Measurements from ENCODE around the gene AFF4.
"Not testable (repeated sequence)": the region's sequence is repeated elsewhere in the genome, so short reads cannot be mapped to it uniquely, and the experiment has no call there.

Gene AFF4

GRCh38 chr5:132961123-132961815 is 2.2 kb downstream of the AFF4 start:
- in situ Hi-C loops (cut with MboI; ENCODE audit: low sequenced_read_pairs): not testable (repeated sequence)

GRCh38 chr5:132956166-132956799 is 7.2 kb downstream of the AFF4 start:
- in situ Hi-C loops (cut with MboI; ENCODE audit: low sequenced_read_pairs): not testable (repeated sequence)

- in situ Hi-C loops (cut with MboI; ENCODE audit: low sequenced_read_pairs): no loop called here
Measured at GRCh38 chr5:132953710-132954109, 9.7 kb downstream of the AFF4 start.

- in situ Hi-C loops (cut with MboI; ENCODE audit: low sequenced_read_pairs): no loop called here
Measured at GRCh38 chr5:132952829-132953228, 10.6 kb downstream of the AFF4 start.

GRCh38 chr5:132951897-132952296 is 11.5 kb downstream of the AFF4 start:
- in situ Hi-C loops (cut with MboI; ENCODE audit: low sequenced_read_pairs): no loop called here

- in situ Hi-C loops (cut with MboI; ENCODE audit: low sequenced_read_pairs): no loop called here
Measured at GRCh38 chr5:132949136-132949535, 14.3 kb downstream of the AFF4 start.

- in situ Hi-C loops (cut with MboI; ENCODE audit: low sequenced_read_pairs): no loop called here
Measured at GRCh38 chr5:132947671-132948070, 15.8 kb downstream of the AFF4 start.

- in situ Hi-C loops (cut with MboI; ENCODE audit: low sequenced_read_pairs): not testable (repeated sequence)
Measured at GRCh38 chr5:132945315-132945714, 18.1 kb downstream of the AFF4 start.

GRCh38 chr5:132943362-132944022 is 19.9 kb downstream of the AFF4 start:
- in situ Hi-C loops (cut with MboI; ENCODE audit: low sequenced_read_pairs): no loop called here

GRCh38 chr5:132941331-132941730 is 22.1 kb downstream of the AFF4 start:
- in situ Hi-C loops (cut with MboI; ENCODE audit: low sequenced_read_pairs): no loop called here

- in situ Hi-C loops (cut with MboI; ENCODE audit: low sequenced_read_pairs): no loop called here
Measured at GRCh38 chr5:132928062-132928407, 35.4 kb downstream of the AFF4 start.

- in situ Hi-C loops (cut with MboI; ENCODE audit: low sequenced_read_pairs): no loop called here
Measured at GRCh38 chr5:132927355-132928061, 35.9 kb downstream of the AFF4 start.

- in situ Hi-C loops (cut with MboI; ENCODE audit: low sequenced_read_pairs): no loop called here
Measured at GRCh38 chr5:132926437-132926836, 37.0 kb downstream of the AFF4 start.

GRCh38 chr5:132916086-132916485 is 47.3 kb downstream of the AFF4 start:
- in situ Hi-C loops (cut with MboI; ENCODE audit: low sequenced_read_pairs): no loop called here

GRCh38 chr5:132915681-132916080 is 47.8 kb downstream of the AFF4 start:
- in situ Hi-C loops (cut with MboI; ENCODE audit: low sequenced_read_pairs): no loop called here

GRCh38 chr5:132909702-132910101 is 53.7 kb downstream of the AFF4 start:
- in situ Hi-C loops (cut with MboI; ENCODE audit: low sequenced_read_pairs): no loop called here

- in situ Hi-C loops (cut with MboI; ENCODE audit: low sequenced_read_pairs): no loop called here
Measured at GRCh38 chr5:132907161-132907560, 56.3 kb downstream of the AFF4 start.

GRCh38 chr5:132905938-132906337 is 57.5 kb downstream of the AFF4 start:
- in situ Hi-C loops (cut with MboI; ENCODE audit: low sequenced_read_pairs): no loop called here

- in situ Hi-C loops (cut with MboI; ENCODE audit: low sequenced_read_pairs): no loop called here
Measured at GRCh38 chr5:132901730-132902129, 61.7 kb downstream of the AFF4 start.

- in situ Hi-C loops (cut with MboI; ENCODE audit: low sequenced_read_pairs): no loop called here
Measured at GRCh38 chr5:132901036-132901435, 62.4 kb downstream of the AFF4 start.

GRCh38 chr5:132898094-132898493 is 65.3 kb downstream of the AFF4 start:
- in situ Hi-C loops (cut with MboI; ENCODE audit: low sequenced_read_pairs): no loop called here

- in situ Hi-C loops (cut with MboI; ENCODE audit: low sequenced_read_pairs): no loop called here
Measured at GRCh38 chr5:132896685-132897084, 66.7 kb downstream of the AFF4 start.
